SU-DHL-6 (cell line): ENCODE data around the gene BOLA1.
"Not testable (repeated sequence)": the region's sequence is repeated elsewhere in the genome, so short reads cannot be mapped to it uniquely, and the experiment has no call there.

Source experiments
- H2AFZ ChIP-seq: fragments of 200-600 bp; sonication (generic); 2 replicates; pipeline ENCODE4 v1.6.1; 2014; ENCODE audit warnings: low read depth, mild to moderate bottlenecking, moderate library complexity, mixed read lengths, antibody characterized with exemption, low read length; ENCODE audit not compliant: severe bottlenecking
- H3F3A ChIP-seq: fragments of 200-600 bp; shearing (Covaris generic); 2 replicates; pipeline ENCODE4 v1.6.0; 2016; ENCODE audit warnings: antibody characterized with exemption, mild to moderate bottlenecking; ENCODE audit not compliant: insufficient read depth
- H3K27ac ChIP-seq: fragments of 200-600 bp; sonication (generic); 2 replicates; pipeline ENCODE4 v1.5.1; 2016; ENCODE audit warnings: low read depth, mild to moderate bottlenecking, low read length, moderate library complexity, mixed read lengths
- H3K27me3 ChIP-seq: fragments of 200-600 bp; sonication (generic), shearing (Covaris generic); 2 replicates; pipeline ENCODE4 v1.6.0; 2014; ENCODE audit warnings: mild to moderate bottlenecking, low read length
- H3K36me3 ChIP-seq: fragments of 200-600 bp; sonication (generic); 2 replicates; pipeline ENCODE4 v1.6.1; 2014; ENCODE audit warnings: mild to moderate bottlenecking, low read length, mixed read lengths
- H3K4me2 ChIP-seq: fragments of 300-600, 200-600 bp; shearing (Covaris generic), sonication (generic); 2 replicates; pipeline ENCODE4 v1.6.0; 2014; ENCODE audit warnings: low read length, low read depth, mild to moderate bottlenecking; ENCODE audit not compliant: poor library complexity, severe bottlenecking
- H3K4me3 ChIP-seq: fragments of 200-600 bp; sonication (generic); 2 replicates; pipeline ENCODE4 v1.5.1; 2014; ENCODE audit warnings: antibody characterized with exemption, low read length, mild to moderate bottlenecking, mixed read lengths; ENCODE audit not compliant: insufficient read depth, poor library complexity, severe bottlenecking
- H3K79me2 ChIP-seq: fragments of 200-600 bp; sonication (generic); 2 replicates; pipeline ENCODE4 v1.6.1; 2014; ENCODE audit warnings: mild to moderate bottlenecking, low read length, moderate library complexity; ENCODE audit not compliant: insufficient read depth
- H3K9ac ChIP-seq: fragments of 200-600 bp; sonication (generic); 2 replicates; pipeline ENCODE4 v1.7.0; 2014; ENCODE audit warnings: mild to moderate bottlenecking, low read length
- H3K9me2 ChIP-seq: fragments of 200-600 bp; sonication (generic); replicated peaks from 2 replicates; pipeline ENCODE4 v1.6.1; 2014; ENCODE audit warnings: low read length; ENCODE audit not compliant: insufficient read depth
- H3K9me3 ChIP-seq: fragments of 200-600 bp; sonication (generic); 2 replicates; pipeline ENCODE4 v1.6.1; 2014; ENCODE audit warnings: low read length, mixed read lengths; ENCODE audit not compliant: insufficient read depth
- H4K20me1 ChIP-seq: fragments of 200-600 bp; sonication (generic); 2 replicates; pipeline ENCODE4 v1.6.1; 2014; ENCODE audit warnings: low read depth, mild to moderate bottlenecking, antibody characterized with exemption, low read length, moderate library complexity, mixed read lengths
- EZH2phosphoT487 ChIP-seq: fragments of 200-600 bp; sonication (generic), shearing (Covaris generic); conservative IDR thresholded peaks from 2 replicates; pipeline ENCODE4 v1.6.1; 2018; ENCODE audit warnings: mild to moderate bottlenecking, antibody characterized with exemption, low read length, moderate library complexity, mixed read lengths
- TF ChIP-seq, protein P1 (sequence below): fragments of 200-600 bp; sonication (generic); IDR thresholded peaks from one replicate; pipeline ENCODE4 v1.5.1; 2017; ENCODE audit warnings: antibody characterized with exemption, mild to moderate bottlenecking, low read length, moderate library complexity; ENCODE audit not compliant: insufficient read depth, poor library complexity, severe bottlenecking

Gene BOLA1

GRCh38 chr1:149937759-149938158, 38.4 kb downstream of the BOLA1 start:
- no peak overlapping the region for H3K4me2 ChIP-seq
- no peak overlapping the region for H3K4me3 ChIP-seq
- H3K79me2 ChIP-seq, result no peaks in the 10 kb centered on the region
- H3F3A ChIP-seq, result no peaks in the 10 kb centered on the region
- no peaks in the 10 kb centered on the region for H3K36me3 ChIP-seq
- no peaks in the 10 kb centered on the region for H3K9me2 ChIP-seq
- H4K20me1 ChIP-seq, result no peaks in the 10 kb centered on the region
- TF ChIP-seq, protein P1, sequence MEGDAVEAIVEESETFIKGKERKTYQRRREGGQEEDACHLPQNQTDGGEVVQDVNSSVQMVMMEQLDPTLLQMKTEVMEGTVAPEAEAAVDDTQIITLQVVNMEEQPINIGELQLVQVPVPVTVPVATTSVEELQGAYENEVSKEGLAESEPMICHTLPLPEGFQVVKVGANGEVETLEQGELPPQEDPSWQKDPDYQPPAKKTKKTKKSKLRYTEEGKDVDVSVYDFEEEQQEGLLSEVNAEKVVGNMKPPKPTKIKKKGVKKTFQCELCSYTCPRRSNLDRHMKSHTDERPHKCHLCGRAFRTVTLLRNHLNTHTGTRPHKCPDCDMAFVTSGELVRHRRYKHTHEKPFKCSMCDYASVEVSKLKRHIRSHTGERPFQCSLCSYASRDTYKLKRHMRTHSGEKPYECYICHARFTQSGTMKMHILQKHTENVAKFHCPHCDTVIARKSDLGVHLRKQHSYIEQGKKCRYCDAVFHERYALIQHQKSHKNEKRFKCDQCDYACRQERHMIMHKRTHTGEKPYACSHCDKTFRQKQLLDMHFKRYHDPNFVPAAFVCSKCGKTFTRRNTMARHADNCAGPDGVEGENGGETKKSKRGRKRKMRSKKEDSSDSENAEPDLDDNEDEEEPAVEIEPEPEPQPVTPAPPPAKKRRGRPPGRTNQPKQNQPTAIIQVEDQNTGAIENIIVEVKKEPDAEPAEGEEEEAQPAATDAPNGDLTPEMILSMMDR, result no peak
- no peak for TF ChIP-seq EZH2phosphoT487
- H2AFZ ChIP-seq, result no peak overlapping the region
- H3K9me3 ChIP-seq, result no peaks in the 10 kb centered on the region
- no peaks in the 10 kb centered on the region for H3K27me3 ChIP-seq
- no peak overlapping the region for H3K27ac ChIP-seq
- no peak overlapping the region for H3K9ac ChIP-seq

GRCh38 chr1:149938668-149939003, 39.3 kb downstream of the BOLA1 start:
- H3K4me3 ChIP-seq, H3K9me3 ChIP-seq, H3K9ac ChIP-seq: not testable (repeated sequence)

GRCh38 chr1:149940427-149940826, 41.1 kb downstream of the BOLA1 start:
- TF ChIP-seq, protein P1, result no peak
- H3K27me3 ChIP-seq, result no peaks in the 10 kb centered on the region
- H3K4me3 ChIP-seq, result no peak overlapping the region
- no peaks in the 10 kb centered on the region for H3K36me3 ChIP-seq
- no peak overlapping the region for H3K27ac ChIP-seq
- no peak overlapping the region for H3K4me2 ChIP-seq
- H3K9ac ChIP-seq, result no peak overlapping the region
- no peaks in the 10 kb centered on the region for H3K9me3 ChIP-seq
- H4K20me1 ChIP-seq, result no peaks in the 10 kb centered on the region
- H2AFZ ChIP-seq, result no peak overlapping the region
- no peaks in the 10 kb centered on the region for H3K79me2 ChIP-seq
- H3K9me2 ChIP-seq, result no peaks in the 10 kb centered on the region
- H3F3A ChIP-seq, result no peaks in the 10 kb centered on the region

More at GRCh38 chr1:149938668-149939003, 39.3 kb downstream of the BOLA1 start:
- not testable (repeated sequence) for H3K36me3 ChIP-seq, H3K9me2 ChIP-seq, H3K4me2 ChIP-seq, H3K27me3 ChIP-seq, H4K20me1 ChIP-seq, H2AFZ ChIP-seq, H3F3A ChIP-seq, H3K27ac ChIP-seq, H3K79me2 ChIP-seq

DNA sequence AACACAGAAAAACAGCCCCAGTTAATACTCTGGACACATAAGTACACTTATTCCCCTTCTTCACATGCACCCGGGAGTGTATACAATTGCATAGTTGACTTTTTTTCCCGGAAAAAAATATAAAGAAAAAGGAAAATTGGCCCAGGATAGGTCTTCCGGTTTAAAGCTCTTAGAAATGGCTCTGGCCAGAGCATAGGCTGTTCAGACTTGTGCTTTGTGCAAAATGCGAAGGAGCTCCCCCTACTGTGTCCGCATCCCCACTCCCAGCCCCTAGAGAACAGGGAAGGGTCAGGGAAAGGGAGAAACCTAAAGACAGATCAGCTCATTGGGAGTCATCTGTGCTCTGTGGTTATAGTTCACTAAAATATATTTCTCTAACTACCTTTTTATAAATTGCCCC, 42.8 kb downstream of the BOLA1 start:
- H4K20me1 ChIP-seq, result no peaks in the 10 kb centered on the region
- no peaks in the 10 kb centered on the region for H3K9me3 ChIP-seq
- TF ChIP-seq, protein P1, result no peak
- no peak for TF ChIP-seq EZH2phosphoT487
- no peaks in the 10 kb centered on the region for H3K27me3 ChIP-seq
- H3K79me2 ChIP-seq, result no peaks in the 10 kb centered on the region
- no peak overlapping the region for H3K4me3 ChIP-seq
- H3K36me3 ChIP-seq, result no peaks in the 10 kb centered on the region
- no peaks in the 10 kb centered on the region for H3F3A ChIP-seq
- H3K27ac ChIP-seq, result no peak overlapping the region
- no peak overlapping the region for H3K9ac ChIP-seq
- no peaks in the 10 kb centered on the region for H3K9me2 ChIP-seq
- H3K4me2 ChIP-seq, result no peak overlapping the region
- H2AFZ ChIP-seq, result no peak overlapping the region
